ENCODE data around the gene MAML2.

MAML2 gene

DNA sequence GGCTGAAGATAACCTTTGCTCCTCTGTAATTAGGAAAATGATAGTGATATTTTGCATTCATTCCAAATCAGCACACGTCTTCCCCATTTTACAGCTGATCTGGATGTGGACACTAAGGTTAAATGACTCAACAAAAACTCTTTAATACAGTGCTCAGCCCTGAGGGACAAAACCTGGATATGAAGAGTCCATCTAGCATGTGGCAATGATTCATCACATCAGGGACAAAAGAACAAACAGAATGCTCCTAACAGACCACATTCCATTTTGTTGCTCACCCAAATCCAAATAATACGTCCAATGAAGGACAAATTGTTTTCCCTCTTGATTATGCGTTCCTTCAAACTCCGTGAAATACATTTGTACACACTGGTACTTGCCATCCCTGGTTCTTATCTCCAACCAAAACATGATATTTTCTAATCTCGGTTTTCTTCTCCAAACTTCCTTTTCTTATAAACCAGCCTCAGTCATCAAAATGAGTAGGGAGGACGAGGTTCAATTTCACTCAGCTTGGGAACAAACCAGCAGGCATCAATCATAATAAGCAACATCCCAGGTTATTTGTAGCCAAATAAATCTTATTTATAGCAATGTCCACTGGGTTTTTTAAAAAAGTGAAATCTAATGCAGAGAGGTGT is 365.3 kb downstream of the MAML2 start:
- no peak overlapping the region for H3K27ac ChIP-seq
- TF ChIP-seq, protein P1, sequence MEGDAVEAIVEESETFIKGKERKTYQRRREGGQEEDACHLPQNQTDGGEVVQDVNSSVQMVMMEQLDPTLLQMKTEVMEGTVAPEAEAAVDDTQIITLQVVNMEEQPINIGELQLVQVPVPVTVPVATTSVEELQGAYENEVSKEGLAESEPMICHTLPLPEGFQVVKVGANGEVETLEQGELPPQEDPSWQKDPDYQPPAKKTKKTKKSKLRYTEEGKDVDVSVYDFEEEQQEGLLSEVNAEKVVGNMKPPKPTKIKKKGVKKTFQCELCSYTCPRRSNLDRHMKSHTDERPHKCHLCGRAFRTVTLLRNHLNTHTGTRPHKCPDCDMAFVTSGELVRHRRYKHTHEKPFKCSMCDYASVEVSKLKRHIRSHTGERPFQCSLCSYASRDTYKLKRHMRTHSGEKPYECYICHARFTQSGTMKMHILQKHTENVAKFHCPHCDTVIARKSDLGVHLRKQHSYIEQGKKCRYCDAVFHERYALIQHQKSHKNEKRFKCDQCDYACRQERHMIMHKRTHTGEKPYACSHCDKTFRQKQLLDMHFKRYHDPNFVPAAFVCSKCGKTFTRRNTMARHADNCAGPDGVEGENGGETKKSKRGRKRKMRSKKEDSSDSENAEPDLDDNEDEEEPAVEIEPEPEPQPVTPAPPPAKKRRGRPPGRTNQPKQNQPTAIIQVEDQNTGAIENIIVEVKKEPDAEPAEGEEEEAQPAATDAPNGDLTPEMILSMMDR (IDR thresholded peaks at IDR 0.05) = no peak
- no peak for TF ChIP-seq ZFX (IDR thresholded peaks at IDR 0.05; ENCODE audit: borderline replicate concordance)

DNA sequence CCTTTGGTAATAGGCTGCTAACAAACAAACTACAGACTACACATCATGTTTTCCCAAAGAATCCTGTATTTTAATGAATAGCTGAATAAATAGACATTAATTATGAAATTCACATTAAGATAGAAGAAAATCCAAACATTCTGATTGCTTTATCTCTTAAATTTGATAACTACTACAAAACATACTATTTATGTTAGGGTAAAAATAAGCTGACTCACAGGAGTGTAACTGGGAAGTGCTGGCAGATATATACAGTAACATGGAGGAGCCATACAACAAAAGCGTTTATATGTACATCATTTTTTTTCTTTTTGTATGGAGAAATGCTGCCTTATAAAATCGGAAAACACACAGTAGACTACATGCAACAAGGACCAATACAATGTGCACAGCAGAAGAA is 366.4 kb downstream of the MAML2 start:
- H3K27ac ChIP-seq = no peak overlapping the region
- TF ChIP-seq ZFX (IDR thresholded peaks at IDR 0.05; ENCODE audit: borderline replicate concordance) = no peak
- TF ChIP-seq, protein P1 (IDR thresholded peaks at IDR 0.05) = no peak

DNA sequence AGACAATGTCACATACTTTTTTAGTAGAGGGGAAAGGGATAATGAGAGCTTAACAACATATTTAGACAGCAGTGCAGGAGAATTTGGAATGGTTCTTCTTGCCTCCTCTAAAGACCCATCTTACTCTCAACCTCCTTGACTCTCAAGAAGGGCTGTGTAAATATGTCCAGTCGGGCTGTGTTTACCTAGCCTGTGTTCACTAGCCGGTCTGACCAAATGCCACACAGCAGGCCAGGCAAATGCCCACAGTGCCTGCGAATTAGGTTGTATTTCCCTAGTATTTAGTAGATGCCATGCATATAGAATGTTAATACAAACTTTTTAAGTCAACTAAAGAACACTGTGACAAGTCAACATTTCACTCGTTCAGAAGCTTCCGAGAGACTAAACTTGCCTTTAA is 367.7 kb downstream of the MAML2 start:
- TF ChIP-seq, protein P1 (IDR thresholded peaks at IDR 0.05) = no peak
- no peak for TF ChIP-seq ZFX (IDR thresholded peaks at IDR 0.05; ENCODE audit: borderline replicate concordance)
- H3K27ac ChIP-seq = no peak overlapping the region

DNA sequence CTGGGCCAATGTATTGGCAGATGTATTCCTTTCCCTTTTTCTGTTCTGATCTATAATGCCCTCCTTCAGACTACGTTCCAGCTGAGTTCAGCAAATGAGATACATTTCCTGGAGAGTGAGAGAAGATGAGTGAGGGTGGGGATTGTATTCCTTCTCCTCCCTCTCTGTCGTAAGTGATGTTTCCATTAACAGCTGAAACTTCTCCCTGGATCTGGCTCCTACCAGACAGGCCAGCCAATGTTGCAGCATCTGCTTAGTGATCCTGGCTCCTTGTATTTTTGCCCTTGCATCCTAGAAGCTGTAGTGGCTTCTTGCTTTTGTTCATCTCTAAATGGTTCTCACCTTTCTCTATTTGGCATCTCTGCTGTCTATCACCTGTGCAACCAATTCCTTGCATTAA is 370.9 kb downstream of the MAML2 start:
- TF ChIP-seq ZFX (IDR thresholded peaks at IDR 0.05; ENCODE audit: borderline replicate concordance) = no peak
- TF ChIP-seq, protein P1 (IDR thresholded peaks at IDR 0.05) = no peak
- H3K27ac ChIP-seq = no peak overlapping the region

DNA sequence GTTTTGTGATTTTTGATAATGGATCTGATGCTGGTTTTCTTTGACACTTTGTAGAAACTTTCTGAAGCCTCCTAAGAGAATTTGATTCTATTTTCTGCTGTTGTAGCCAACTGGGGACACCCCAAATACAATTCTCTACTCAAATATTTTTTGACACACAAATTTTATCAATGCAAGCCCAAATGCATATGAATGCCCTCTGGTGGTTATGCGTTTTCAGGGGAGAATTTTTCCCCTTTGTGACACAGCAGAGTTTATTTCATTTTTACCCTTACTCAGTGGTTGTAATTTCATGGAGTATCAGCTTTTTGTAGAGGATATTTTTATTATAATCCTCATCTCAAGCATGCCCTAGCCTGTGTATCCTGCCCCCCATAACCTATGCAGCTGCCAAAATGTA is 374.4 kb downstream of the MAML2 start:
- TF ChIP-seq, protein P1 (IDR thresholded peaks at IDR 0.05) = no peak
- TF ChIP-seq ZFX (IDR thresholded peaks at IDR 0.05; ENCODE audit: borderline replicate concordance) = no peak
- no peak overlapping the region for H3K27ac ChIP-seq

DNA sequence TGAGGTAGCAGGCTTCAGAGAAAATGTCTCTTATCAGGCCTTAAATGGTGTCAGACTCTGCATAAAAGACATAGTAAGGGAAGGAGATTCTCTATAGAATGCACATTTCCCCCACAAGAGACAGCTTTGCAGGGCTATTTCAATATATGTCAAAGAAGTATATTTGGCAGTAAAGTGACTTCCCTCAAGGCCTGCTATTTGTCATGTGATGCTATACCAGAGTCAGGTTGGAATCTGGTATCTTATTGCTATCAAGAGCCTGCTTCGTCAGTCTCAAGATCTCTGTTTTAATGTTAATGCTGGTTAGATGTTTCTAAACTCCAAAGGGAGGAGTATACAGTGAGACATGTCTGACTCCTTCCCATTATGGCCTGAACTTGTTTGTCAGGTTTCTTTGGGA is 378.7 kb downstream of the MAML2 start:
- TF ChIP-seq, protein P1 (IDR thresholded peaks at IDR 0.05) = no peak
- no peak overlapping the region for H3K27ac ChIP-seq

DNA sequence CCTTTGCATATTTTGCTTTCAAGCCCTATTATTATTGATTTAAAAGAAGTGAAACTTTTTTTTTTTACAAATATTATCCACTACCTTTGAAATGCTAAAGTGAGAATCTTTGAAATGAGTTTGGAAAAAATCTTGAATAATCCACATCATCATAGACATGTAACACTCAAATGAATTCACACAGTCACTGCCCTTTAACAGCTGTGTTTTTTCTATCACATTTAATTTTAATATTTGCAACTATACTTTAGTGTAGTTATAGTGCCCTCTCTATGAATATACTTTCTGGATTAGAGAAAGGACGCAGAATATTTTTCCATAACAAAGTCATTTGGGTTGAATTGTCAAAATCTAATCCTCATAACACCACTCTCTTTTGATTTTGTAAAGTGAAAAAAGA is 381.2 kb downstream of the MAML2 start:
- TF ChIP-seq ZFX (IDR thresholded peaks at IDR 0.05; ENCODE audit: borderline replicate concordance) = no peak
- TF ChIP-seq, protein P1 (IDR thresholded peaks at IDR 0.05) = no peak
- no peak overlapping the region for H3K27ac ChIP-seq

All from 22Rv1 (cell line).